ENCODE data around the gene METTL22.

Gene METTL22

GRCh38 chr16:8621572-8622314, at the start of gene METTL22:
Gene METTL22, plus strand, starts transcription at chr16:8621698. Its CDS starts 3,968 bp downstream, at chr16:8625666.
- DNase-seq (ENCODE audit: low read depth) = peak; percentile 82

- no peak for DNase-seq (ENCODE audit: low read depth)
These were observed 49.2 kb upstream of the METTL22 start for GRCh38 chr16:8572063-8572918.

GRCh38 chr16:8572919-8573724, 48.4 kb upstream of the METTL22 start:
- DNase-seq (ENCODE audit: low read depth) = no peak

GRCh38 chr16:8575399-8575798, 46.1 kb upstream of the METTL22 start:
- no peak for DNase-seq (ENCODE audit: low read depth)

GRCh38 chr16:8576141-8577004, 45.1 kb upstream of the METTL22 start:
- DNase-seq (ENCODE audit: low read depth) = no peak

- DNase-seq (ENCODE audit: low read depth) = no peak
These were observed 43.7 kb upstream of the METTL22 start for GRCh38 chr16:8577678-8578304.

GRCh38 chr16:8579559-8579958, 41.9 kb upstream of the METTL22 start:
- no peak for DNase-seq (ENCODE audit: low read depth)

- DNase-seq (ENCODE audit: low read depth) = no peak
These were observed 39.5 kb upstream of the METTL22 start for GRCh38 chr16:8581831-8582580.

- no peak for DNase-seq (ENCODE audit: low read depth)
These were observed 38.3 kb upstream of the METTL22 start for GRCh38 chr16:8583199-8583598.

- DNase-seq (ENCODE audit: low read depth) = no peak
These were observed 37.8 kb upstream of the METTL22 start for GRCh38 chr16:8583732-8584131.

GRCh38 chr16:8585041-8585440, 36.5 kb upstream of the METTL22 start:
- DNase-seq (ENCODE audit: low read depth) = no peak

GRCh38 chr16:8585857-8586256, 35.6 kb upstream of the METTL22 start:
- no peak for DNase-seq (ENCODE audit: low read depth)

- no peak for DNase-seq (ENCODE audit: low read depth)
These were observed 34.4 kb upstream of the METTL22 start for GRCh38 chr16:8587065-8587464.

GRCh38 chr16:8588682-8589056, 32.8 kb upstream of the METTL22 start:
- no peak for DNase-seq (ENCODE audit: low read depth)

GRCh38 chr16:8589057-8589899, 32.2 kb upstream of the METTL22 start:
- DNase-seq (ENCODE audit: low read depth) = no peak

GRCh38 chr16:8589900-8590688, 31.4 kb upstream of the METTL22 start, which contains the start of gene TMEM114:
Gene TMEM114, minus strand, starts transcription at chr16:8590511. Its CDS starts 673 bp downstream, at chr16:8589838.
- no peak for DNase-seq (ENCODE audit: low read depth)

GRCh38 chr16:8590811-8591210, 30.7 kb upstream of the METTL22 start:
- DNase-seq (ENCODE audit: low read depth) = no peak

GRCh38 chr16:8591451-8591850, 30.0 kb upstream of the METTL22 start:
- DNase-seq (ENCODE audit: low read depth) = no peak
